GM13976 (cell line): ENCODE data around the gene HES7.
A peak's percentile ranks its signal among the peaks of the same experiment; 100 is the strongest.

Source experiments
- DNase-seq: peaks from one replicate; pipeline ENCODE4 v3.0.0; 2012; ENCODE audit warnings: low spot score
- CTCF ChIP-seq: IDR thresholded peaks from 2 replicates; pipeline ENCODE4 v1.5.1; 2012; ENCODE audit warnings: borderline replicate concordance, mild to moderate bottlenecking; ENCODE audit not compliant: insufficient read depth; ENCODE audit errors: extremely low read depth, missing control alignments, control extremely low read depth
- in situ Hi-C: fragments of 300-500 bp; cut with MboI; formaldehyde crosslinking; loops from one replicate; pipeline ENCODE4 v1.12.0; 2022; ENCODE audit warnings: low sequenced_read_pairs, mixed read lengths, inconsistent platforms; ENCODE audit not compliant: unreplicated experiment

The HES7 gene

GRCh38 chr17:8117980-8118768 lies 5.7 kb downstream of the HES7 start, which contains the start of gene ALOXE3:
Gene ALOXE3, minus strand, starts transcription at chr17:8118514. Its CDS starts 524 bp downstream, at chr17:8117990.
- DNase-seq: peak; percentile 39
- in situ Hi-C loops: no loop called here
- no peak for TF ChIP-seq CTCF

GRCh38 chr17:8117367-8117979 lies 6.4 kb downstream of the HES7 start:
- in situ Hi-C loops: no loop called here
- no peak for DNase-seq
- TF ChIP-seq CTCF: no peak

- no peak for TF ChIP-seq CTCF
- no peak for DNase-seq
- in situ Hi-C loops: no loop called here
Measured at GRCh38 chr17:8116776-8117175, 7.1 kb downstream of the HES7 start.

- DNase-seq: no peak
- in situ Hi-C loops: no loop called here
- no peak for TF ChIP-seq CTCF
Measured at GRCh38 chr17:8110907-8111306, 13.0 kb downstream of the HES7 start.

- in situ Hi-C loops: no loop called here
- no peak for DNase-seq
- TF ChIP-seq CTCF: no peak
Measured at GRCh38 chr17:8110456-8110804, 13.5 kb downstream of the HES7 start.

- DNase-seq: peak; percentile 89
- peak; percentile 95 for TF ChIP-seq CTCF
- in situ Hi-C loops: no loop called here
Measured at GRCh38 chr17:8109661-8110455, 14.0 kb downstream of the HES7 start.
